ENCODE measurements around the gene TERB1.

Gene TERB1

DNA sequence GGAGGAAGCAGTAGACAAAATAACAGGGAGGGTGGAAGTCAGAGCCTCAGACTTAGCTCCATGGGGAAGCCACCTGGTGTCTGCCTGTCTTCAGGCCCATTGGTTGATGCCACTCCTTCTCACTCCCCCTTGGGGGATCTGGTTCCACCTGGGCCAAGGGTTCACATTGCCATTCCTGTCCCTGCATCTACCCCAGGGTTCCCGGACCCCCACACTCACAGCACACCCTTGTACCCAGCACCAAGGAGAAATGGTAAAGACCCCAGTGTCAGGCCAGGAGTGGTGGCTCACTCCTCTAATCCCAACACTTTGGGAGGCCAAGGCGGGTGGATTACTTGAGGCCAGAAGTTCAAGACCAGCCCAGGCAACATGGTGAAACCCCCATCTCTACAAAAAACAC, 41.8 kb upstream of the TERB1 start:
- POLR2A ChIA-PET = interaction anchor here (0.6 kb wide), 1 partner anchor 45 kb away, joined by 4 read pairs; no protein-coding TSS in a partner anchor
- CTCF ChIA-PET = interaction anchor here (0.9 to 10.4 kb wide), 6 partner anchors 8 to 28 kb away, joined by 3 to 67 read pairs (median 5); partner anchors contain the start of gene NAE1
- DNase-seq = no peak

DNA sequence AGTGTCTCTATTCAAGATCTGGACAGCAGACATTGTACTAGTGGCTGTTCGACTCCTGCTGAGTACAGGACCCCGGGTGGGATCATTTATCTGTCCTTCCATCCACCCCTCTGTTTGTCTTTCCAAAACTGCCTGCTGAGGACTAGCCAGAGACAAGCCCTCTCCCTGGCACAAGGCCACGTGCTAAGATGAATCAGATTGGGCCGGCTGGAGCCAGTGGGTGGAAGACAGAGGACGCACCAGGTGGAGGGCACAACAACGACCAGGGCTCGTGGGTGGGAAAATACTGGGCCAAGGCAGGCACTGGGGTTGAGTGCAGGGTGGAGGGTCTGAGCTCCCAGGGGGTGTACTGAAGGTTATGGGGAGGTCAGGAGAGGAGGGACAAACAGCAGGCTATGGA, 41.4 kb upstream of the TERB1 start:
- ChIA-PET POLR2A (no interaction called here), CTCF (interaction anchor here (1.5 to 10.4 kb wide), 4 partner anchors 8 to 28 kb away, joined by 3 to 67 read pairs (median 18); partner anchors contain the start of gene NAE1)
- Histone ChIP-seq H3K9me3 (ENCODE audit: control extremely low read depth in 1 of 5, control insufficient read depth in 4 of 5, insufficient read depth in 2 of 5, low read depth in 1 of 5, low read length in 4 of 5) (peaks cover 0 to 3% (median 0%) of the 10 kb centered on the region in 5 experiments), H3K36me3 (ENCODE audit: control insufficient read depth in 4 of 4, insufficient read depth in 4 of 4, low read length in 3 of 4) (no peaks in the 10 kb centered on the region), H3K4me1 (ENCODE audit: control extremely low read depth in 1 of 4, control insufficient read depth in 4 of 4, insufficient read depth in 4 of 4, low read length in 3 of 4) (peaks cover 0 to 14% (median 11%) of the 10 kb centered on the region in 4 experiments), H3K4me3 (ENCODE audit: control insufficient read depth in 1 of 7, extremely low read depth in 1 of 7, insufficient read depth in 4 of 7, low read depth in 2 of 7, low read length in 6 of 7) (no peak overlapping the region), H3K27me3 (replicated peaks in 2 of 5; ENCODE audit: control insufficient read depth in 4 of 5, insufficient read depth in 5 of 5, low read length in 4 of 5) (peaks cover 0 to 43% (median 23%) of the 10 kb centered on the region in 5 experiments), H3K27ac (ENCODE audit: insufficient read depth in 1 of 2, low read depth in 1 of 2, low read length in 2 of 2, poor library complexity in 1 of 2, severe bottlenecking in 2 of 2) (no peak overlapping the region)
- no peak for DNase-seq
- WGBS (ENCODE audit: insufficient coverage) = 85% methylated on average over 7 of the region's 7 CpGs

More for the DNA sequence above, 41.8 kb upstream of the TERB1 start:
- Histone ChIP-seq H3K27me3 (replicated peaks in 2 of 5; ENCODE audit: control insufficient read depth in 4 of 5, insufficient read depth in 5 of 5, low read length in 4 of 5) (peaks cover 0 to 43% (median 24%) of the 10 kb centered on the region in 5 experiments), H3K27ac (ENCODE audit: insufficient read depth in 1 of 2, low read depth in 1 of 2, low read length in 2 of 2, poor library complexity in 1 of 2, severe bottlenecking in 2 of 2) (no peak overlapping the region), H3K4me1 (ENCODE audit: control extremely low read depth in 1 of 4, control insufficient read depth in 4 of 4, insufficient read depth in 4 of 4, low read length in 3 of 4) (peaks cover 0 to 14% (median 11%) of the 10 kb centered on the region in 4 experiments), H3K4me3 (ENCODE audit: control insufficient read depth in 1 of 7, extremely low read depth in 1 of 7, insufficient read depth in 4 of 7, low read depth in 2 of 7, low read length in 6 of 7) (no peak overlapping the region), H3K9me3 (ENCODE audit: control extremely low read depth in 1 of 5, control insufficient read depth in 4 of 5, insufficient read depth in 2 of 5, low read depth in 1 of 5, low read length in 4 of 5) (peaks cover 0 to 3% (median 0%) of the 10 kb centered on the region in 5 experiments), H3K36me3 (ENCODE audit: control insufficient read depth in 4 of 4, insufficient read depth in 4 of 4, low read length in 3 of 4) (no peaks in the 10 kb centered on the region)
- WGBS (ENCODE audit: insufficient coverage) = no CpG with 5 or more reads among the region's 2 CpGs

DNA sequence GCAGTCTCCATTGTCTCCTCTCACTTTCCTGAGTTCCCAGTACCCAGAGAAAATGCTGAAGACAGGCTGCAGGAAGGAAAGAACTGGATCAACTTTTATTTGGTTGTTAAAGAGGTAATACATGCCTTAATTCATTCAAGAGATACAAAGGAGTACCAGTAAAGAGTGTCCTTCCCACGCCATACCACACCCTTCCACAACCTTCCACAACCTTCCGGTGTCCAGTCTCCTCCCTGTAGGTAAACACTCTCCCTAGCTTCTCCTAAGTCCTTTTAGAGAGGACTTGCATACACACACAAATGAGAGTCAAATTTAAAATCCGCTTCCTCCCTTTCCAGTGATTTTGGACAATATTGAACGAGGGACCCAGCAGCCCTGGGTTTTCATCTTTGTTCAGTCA, 40.0 kb upstream of the TERB1 start:
- DNase-seq = no peak
- no peaks in the 10 kb centered on the region for H3K36me3 ChIP-seq (ENCODE audit: control insufficient read depth in 4 of 4, insufficient read depth in 4 of 4, low read length in 3 of 4)
- POLR2A ChIA-PET = no interaction called here
- H3K27ac ChIP-seq (ENCODE audit: insufficient read depth in 1 of 2, low read depth in 1 of 2, low read length in 2 of 2, poor library complexity in 1 of 2, severe bottlenecking in 2 of 2) = no peak overlapping the region
- H3K27me3 ChIP-seq (replicated peaks in 2 of 5; ENCODE audit: control insufficient read depth in 4 of 5, insufficient read depth in 5 of 5, low read length in 4 of 5) = peaks cover 0 to 36% (median 23%) of the 10 kb centered on the region in 5 experiments
- H3K4me3 ChIP-seq (ENCODE audit: control insufficient read depth in 1 of 7, extremely low read depth in 1 of 7, insufficient read depth in 4 of 7, low read depth in 2 of 7, low read length in 6 of 7) = no peak overlapping the region
- whole genome bisulfite sequencing (ENCODE audit: insufficient coverage) = 96% methylated on average over 3 of the region's 4 CpGs
- peaks cover 0 to 14% (median 11%) of the 10 kb centered on the region in 4 experiments for H3K4me1 ChIP-seq (ENCODE audit: control extremely low read depth in 1 of 4, control insufficient read depth in 4 of 4, insufficient read depth in 4 of 4, low read length in 3 of 4)
- CTCF ChIA-PET = interaction anchor here (1.1 to 10.4 kb wide), 3 partner anchors 10 to 26 kb away, joined by 3 to 67 read pairs (median 5); no protein-coding TSS in a partner anchor
- peaks cover 0 to 3% (median 0%) of the 10 kb centered on the region in 5 experiments for H3K9me3 ChIP-seq (ENCODE audit: control extremely low read depth in 1 of 5, control insufficient read depth in 4 of 5, insufficient read depth in 2 of 5, low read depth in 1 of 5, low read length in 4 of 5)

DNA sequence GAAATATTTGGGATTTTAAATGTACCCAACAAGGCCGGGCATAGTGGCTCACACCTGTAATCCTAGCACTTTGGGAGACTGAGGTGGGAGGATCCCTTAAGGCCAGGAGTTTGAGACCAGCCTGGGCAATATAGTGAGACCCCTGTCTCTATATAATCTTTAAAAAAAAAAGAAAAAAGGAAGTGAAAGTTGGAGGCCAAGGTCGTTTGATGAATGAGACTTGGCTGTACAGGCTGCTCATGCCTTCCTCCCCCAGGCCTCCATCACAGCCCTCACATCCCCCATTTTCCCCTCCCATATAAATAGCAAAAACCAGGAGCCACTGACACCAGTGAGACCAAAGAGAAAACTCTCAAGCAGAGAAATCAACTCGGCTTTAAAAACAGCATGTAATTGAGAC, 39.5 kb upstream of the TERB1 start:
- H3K27me3 ChIP-seq (replicated peaks in 2 of 5; ENCODE audit: control insufficient read depth in 4 of 5, insufficient read depth in 5 of 5, low read length in 4 of 5) = peaks cover 0 to 31% (median 21%) of the 10 kb centered on the region in 5 experiments
- H3K4me3 ChIP-seq (ENCODE audit: control insufficient read depth in 1 of 7, extremely low read depth in 1 of 7, insufficient read depth in 4 of 7, low read depth in 2 of 7, low read length in 6 of 7) = no peak overlapping the region
- 70% methylated on average over 1 of the region's 3 CpGs for WGBS (ENCODE audit: insufficient coverage)
- H3K36me3 ChIP-seq (ENCODE audit: control insufficient read depth in 4 of 4, insufficient read depth in 4 of 4, low read length in 3 of 4) = no peaks in the 10 kb centered on the region
- H3K9me3 ChIP-seq (ENCODE audit: control extremely low read depth in 1 of 5, control insufficient read depth in 4 of 5, insufficient read depth in 2 of 5, low read depth in 1 of 5, low read length in 4 of 5) = peaks cover 0 to 3% (median 0%) of the 10 kb centered on the region in 5 experiments
- no peak overlapping the region for H3K27ac ChIP-seq (ENCODE audit: insufficient read depth in 1 of 2, low read depth in 1 of 2, low read length in 2 of 2, poor library complexity in 1 of 2, severe bottlenecking in 2 of 2)
- DNase-seq = no peak
- H3K4me1 ChIP-seq (ENCODE audit: control extremely low read depth in 1 of 4, control insufficient read depth in 4 of 4, insufficient read depth in 4 of 4, low read length in 3 of 4) = peaks cover 0 to 14% (median 11%) of the 10 kb centered on the region in 4 experiments
- ChIA-PET CTCF (interaction anchor here (1.1 to 10.4 kb wide), 2 partner anchors 15 to 26 kb away, joined by 3 to 67 read pairs; no protein-coding TSS in a partner anchor), POLR2A (no interaction called here)

DNA sequence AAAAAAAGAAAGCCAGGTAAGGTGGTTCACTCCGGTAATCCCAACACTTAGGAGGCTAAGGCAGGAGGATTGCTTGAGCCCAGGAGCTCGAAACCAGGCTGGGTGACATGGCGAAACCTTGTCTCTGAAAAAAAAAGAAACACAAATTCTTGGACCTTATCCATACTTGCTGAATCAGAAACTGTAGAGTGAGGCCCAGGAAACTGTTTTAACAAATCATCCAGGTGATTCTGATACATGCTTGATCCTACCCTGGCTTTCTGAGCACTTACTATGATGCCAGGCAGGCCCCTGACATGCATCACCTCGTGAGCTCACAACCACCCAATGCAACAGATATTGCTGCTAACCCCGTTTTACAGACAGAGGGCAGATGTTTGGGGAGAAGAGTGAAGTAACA, 33.4 kb upstream of the TERB1 start:
- H3K4me1 ChIP-seq (ENCODE audit: control extremely low read depth in 1 of 4, control insufficient read depth in 4 of 4, insufficient read depth in 4 of 4, low read length in 3 of 4) = peaks cover 0 to 3% (median 3%) of the 10 kb centered on the region in 4 experiments
- no peaks in the 10 kb centered on the region for H3K36me3 ChIP-seq (ENCODE audit: control insufficient read depth in 4 of 4, insufficient read depth in 4 of 4, low read length in 3 of 4)
- H3K27me3 ChIP-seq (replicated peaks in 2 of 5; ENCODE audit: control insufficient read depth in 4 of 5, insufficient read depth in 5 of 5, low read length in 4 of 5) = peaks cover 0 to 2% (median 0%) of the 10 kb centered on the region in 5 experiments
- ChIA-PET CTCF (interaction anchor here (1.3 to 3.1 kb wide), 6 partner anchors 9 to 71 kb away, joined by 3 to 10 read pairs (median 8); partner anchors contain the start of gene CA7), POLR2A (interaction anchor here (0.7 kb wide), 1 partner anchor 10 kb away, joined by 3 read pairs; no protein-coding TSS in a partner anchor)
- 92% methylated on average over 4 of the region's 5 CpGs for WGBS (ENCODE audit: insufficient coverage)
- DNase-seq = no peak
- H3K9me3 ChIP-seq (ENCODE audit: control extremely low read depth in 1 of 5, control insufficient read depth in 4 of 5, insufficient read depth in 2 of 5, low read depth in 1 of 5, low read length in 4 of 5) = peaks cover 0 to 3% (median 0%) of the 10 kb centered on the region in 5 experiments
- H3K4me3 ChIP-seq (ENCODE audit: control insufficient read depth in 1 of 7, extremely low read depth in 1 of 7, insufficient read depth in 4 of 7, low read depth in 2 of 7, low read length in 6 of 7) = no peak overlapping the region
- no peak overlapping the region for H3K27ac ChIP-seq (ENCODE audit: insufficient read depth in 1 of 2, low read depth in 1 of 2, low read length in 2 of 2, poor library complexity in 1 of 2, severe bottlenecking in 2 of 2)

DNA sequence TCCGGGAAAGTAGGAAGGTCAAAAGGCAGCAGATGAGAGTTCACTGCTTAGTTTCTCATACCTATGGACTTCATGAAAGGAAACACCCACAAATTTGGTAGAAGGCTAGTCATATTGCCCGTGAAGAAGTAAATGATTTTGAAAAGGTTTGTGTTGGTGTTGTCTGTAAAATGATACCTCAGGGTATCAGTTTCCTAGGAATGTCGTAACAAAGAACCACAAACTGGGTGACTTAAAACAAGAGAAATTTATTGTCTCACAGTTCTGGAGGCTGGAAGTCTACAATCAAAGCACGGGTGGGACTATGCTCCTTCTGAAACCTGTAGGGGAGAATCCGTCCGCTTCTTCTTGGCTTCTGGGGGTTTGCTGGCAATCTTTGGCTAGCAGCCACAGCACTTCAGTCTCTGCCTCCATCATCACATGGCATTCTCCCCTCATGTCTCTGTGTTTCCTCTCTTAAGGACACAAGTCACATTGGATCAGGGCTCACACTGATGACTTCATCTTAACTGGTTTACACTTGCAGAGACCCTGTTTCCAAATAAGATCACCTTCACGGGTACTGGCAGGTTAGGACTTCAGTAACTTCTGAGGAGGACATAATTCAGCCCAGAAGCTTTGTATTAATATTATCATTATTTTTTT, 31.4 kb upstream of the TERB1 start:
- H3K4me1 ChIP-seq (ENCODE audit: control extremely low read depth in 1 of 4, control insufficient read depth in 4 of 4, insufficient read depth in 4 of 4, low read length in 3 of 4) = peaks cover 8 to 14% (median 11%) of the 10 kb centered on the region in 4 experiments
- peaks cover 0 to 2% (median 0%) of the 10 kb centered on the region in 5 experiments for H3K27me3 ChIP-seq (replicated peaks in 2 of 5; ENCODE audit: control insufficient read depth in 4 of 5, insufficient read depth in 5 of 5, low read length in 4 of 5)
- WGBS (ENCODE audit: insufficient coverage) = 96% methylated on average over 6 of the region's 7 CpGs
- no peak for DNase-seq
- peaks cover 0 to 3% (median under 1%) of the 10 kb centered on the region in 4 experiments for H3K36me3 ChIP-seq (ENCODE audit: control insufficient read depth in 4 of 4, insufficient read depth in 4 of 4, low read length in 3 of 4)
- no peak overlapping the region for H3K4me3 ChIP-seq (ENCODE audit: control insufficient read depth in 1 of 7, extremely low read depth in 1 of 7, insufficient read depth in 4 of 7, low read depth in 2 of 7, low read length in 6 of 7)
- no peaks in the 10 kb centered on the region for H3K9me3 ChIP-seq (ENCODE audit: control extremely low read depth in 1 of 5, control insufficient read depth in 4 of 5, insufficient read depth in 2 of 5, low read depth in 1 of 5, low read length in 4 of 5)
- H3K27ac ChIP-seq (ENCODE audit: insufficient read depth in 1 of 2, low read depth in 1 of 2, low read length in 2 of 2, poor library complexity in 1 of 2, severe bottlenecking in 2 of 2) = no peak overlapping the region
- ChIA-PET CTCF (interaction anchor here (1.2 to 5.6 kb wide), 8 partner anchors 11 to 40 kb away, joined by 3 to 91 read pairs (median 9); partner anchors contain the start of gene CA7), POLR2A (no interaction called here)

DNA sequence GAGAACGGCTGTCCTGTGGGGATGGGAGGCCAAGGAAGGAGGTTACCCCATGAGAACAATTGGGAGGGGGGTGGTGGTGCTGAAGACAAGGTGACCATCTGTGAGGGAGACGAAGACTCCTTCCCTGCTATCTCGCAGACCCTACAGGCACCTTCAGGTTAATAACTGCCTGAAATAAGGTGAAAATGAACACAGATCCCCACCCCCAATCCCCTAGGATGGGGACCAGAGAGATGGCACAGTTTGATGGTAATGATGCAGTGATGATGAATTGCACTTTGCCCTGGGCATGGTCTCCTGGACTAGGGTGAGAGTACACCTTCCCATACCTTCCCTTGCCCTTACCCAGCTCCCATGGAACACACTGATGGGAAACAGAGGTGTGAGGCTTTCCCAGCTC, 30.8 kb upstream of the TERB1 start:
- Histone ChIP-seq H3K9me3 (ENCODE audit: control extremely low read depth in 1 of 5, control insufficient read depth in 4 of 5, insufficient read depth in 2 of 5, low read depth in 1 of 5, low read length in 4 of 5) (no peaks in the 10 kb centered on the region), H3K36me3 (ENCODE audit: control insufficient read depth in 4 of 4, insufficient read depth in 4 of 4, low read length in 3 of 4) (peaks cover 0 to 7% (median 3%) of the 10 kb centered on the region in 4 experiments), H3K4me1 (ENCODE audit: control extremely low read depth in 1 of 4, control insufficient read depth in 4 of 4, insufficient read depth in 4 of 4, low read length in 3 of 4) (peaks cover 8 to 14% (median 11%) of the 10 kb centered on the region in 4 experiments), H3K4me3 (ENCODE audit: control insufficient read depth in 1 of 7, extremely low read depth in 1 of 7, insufficient read depth in 4 of 7, low read depth in 2 of 7, low read length in 6 of 7) (no peak overlapping the region), H3K27ac (ENCODE audit: insufficient read depth in 1 of 2, low read depth in 1 of 2, low read length in 2 of 2, poor library complexity in 1 of 2, severe bottlenecking in 2 of 2) (no peak overlapping the region), H3K27me3 (replicated peaks in 2 of 5; ENCODE audit: control insufficient read depth in 4 of 5, insufficient read depth in 5 of 5, low read length in 4 of 5) (peaks cover 0 to 2% (median 0%) of the 10 kb centered on the region in 5 experiments)
- POLR2A ChIA-PET = no interaction called here
- CTCF ChIA-PET = interaction anchor here (0.9 to 5.6 kb wide), 6 partner anchors 12 to 36 kb away, joined by 3 to 91 read pairs (median 10); partner anchors contain the start of gene CA7
- 60% methylated on average over 1 of the region's 3 CpGs for WGBS (ENCODE audit: insufficient coverage)
- DNase-seq = no peak
